Astrocyte of the hippocampus (primary cell): Measurements from ENCODE around the gene SHISA7.
"Not testable (repeated sequence)": the region's sequence is repeated elsewhere in the genome, so short reads cannot be mapped to it uniquely, and the experiment has no call there.

ENCODE experiments used
- DNase-seq: peaks from one replicate; pipeline ENCODE4 v3.0.0; 2011; ENCODE audit warnings: low read depth, low spot score

The SHISA7 gene

GRCh38 chr19:55447421-55448174 is 4.5 kb upstream of the SHISA7 start:
- peak; percentile 77 for DNase-seq

- no peak for DNase-seq
Observed at GRCh38 chr19:55446060-55446459, 3.0 kb upstream of the SHISA7 start.

GRCh38 chr19:55444646-55445045 is 1.5 kb upstream of the SHISA7 start:
- no peak for DNase-seq

DNA sequence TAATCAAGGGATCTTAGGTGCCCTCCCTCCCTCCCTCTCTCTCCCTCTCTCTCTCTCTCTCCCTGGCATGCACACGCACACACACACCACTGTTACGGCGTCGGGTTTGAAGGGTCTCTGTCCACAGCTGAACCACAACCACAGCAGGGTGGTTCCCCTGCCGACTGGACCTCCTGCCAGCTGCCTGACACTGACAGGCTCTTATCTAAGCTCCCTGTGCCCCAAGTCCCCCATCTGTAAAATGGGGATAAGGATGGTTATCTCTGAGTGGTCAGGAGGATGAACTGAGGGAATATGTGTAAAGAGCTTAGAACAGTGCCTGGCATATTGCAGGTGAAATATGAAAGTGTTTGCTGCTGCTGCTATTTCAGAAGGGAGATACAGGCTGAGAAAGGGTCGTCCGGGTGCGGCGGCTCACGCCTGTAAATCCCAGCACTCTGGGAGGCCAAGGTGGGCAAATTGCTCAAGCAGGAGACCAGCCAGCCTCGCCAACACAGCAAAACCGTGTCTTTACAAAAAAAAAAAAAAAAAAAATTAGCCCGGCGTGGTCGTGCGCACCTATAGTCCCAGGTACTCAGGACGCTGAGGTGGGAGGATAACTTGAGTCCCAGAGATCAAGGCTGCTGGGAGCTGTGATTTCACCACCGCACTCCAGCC is 852 bp upstream of the SHISA7 start:
- DNase-seq = no peak

GRCh38 chr19:55442372-55442961 is 633 bp downstream of the SHISA7 start:
- DNase-seq = no peak

GRCh38 chr19:55441692-55442321 is 1.3 kb downstream of the SHISA7 start:
- no peak for DNase-seq

DNA sequence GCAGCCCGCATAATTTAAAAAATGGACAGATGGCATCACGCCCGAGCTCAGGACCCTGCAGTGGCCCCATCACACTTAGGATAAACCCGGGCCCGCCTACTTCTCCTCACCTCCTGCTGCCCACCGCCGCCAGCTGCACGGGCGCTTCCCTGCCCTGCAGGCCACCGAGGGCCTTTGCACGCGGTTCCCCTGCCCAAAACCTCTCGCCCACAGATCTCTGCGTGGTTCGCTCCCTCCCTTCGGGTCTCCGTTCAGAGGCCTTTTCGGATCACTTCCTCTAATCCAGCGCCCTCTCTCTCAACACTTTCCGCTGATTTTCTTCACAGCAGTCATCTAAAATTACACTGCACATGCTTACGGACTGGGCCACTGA is 1.8 kb downstream of the SHISA7 start:
- no peak for DNase-seq

GRCh38 chr19:55440411-55441105 is 2.5 kb downstream of the SHISA7 start:
- no peak for DNase-seq

- no peak for DNase-seq
Observed at GRCh38 chr19:55439052-55439451, 4.0 kb downstream of the SHISA7 start.

- peak; percentile 87 for DNase-seq
Observed at GRCh38 chr19:55437410-55437809, 5.7 kb downstream of the SHISA7 start.

DNA sequence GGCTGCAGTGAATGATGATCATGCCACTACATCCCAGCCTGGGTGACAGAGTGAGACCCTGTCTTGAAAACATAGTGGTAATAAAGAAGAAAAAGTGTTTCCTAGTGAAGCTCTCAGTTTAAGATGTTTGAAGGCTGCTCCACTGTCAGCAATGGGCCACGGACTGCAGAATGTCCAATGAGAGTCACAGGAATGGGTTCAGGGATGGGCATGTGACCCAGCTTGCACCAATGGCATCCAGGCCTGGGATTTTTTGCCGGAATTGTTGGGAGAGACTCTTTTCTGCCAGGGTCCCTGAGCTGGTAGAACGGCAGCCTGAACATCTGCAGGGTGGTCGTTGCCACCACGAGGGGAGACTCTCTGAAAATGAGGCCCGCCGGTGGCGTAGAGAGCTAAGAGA is 6.3 kb downstream of the SHISA7 start:
- no peak for DNase-seq

DNA sequence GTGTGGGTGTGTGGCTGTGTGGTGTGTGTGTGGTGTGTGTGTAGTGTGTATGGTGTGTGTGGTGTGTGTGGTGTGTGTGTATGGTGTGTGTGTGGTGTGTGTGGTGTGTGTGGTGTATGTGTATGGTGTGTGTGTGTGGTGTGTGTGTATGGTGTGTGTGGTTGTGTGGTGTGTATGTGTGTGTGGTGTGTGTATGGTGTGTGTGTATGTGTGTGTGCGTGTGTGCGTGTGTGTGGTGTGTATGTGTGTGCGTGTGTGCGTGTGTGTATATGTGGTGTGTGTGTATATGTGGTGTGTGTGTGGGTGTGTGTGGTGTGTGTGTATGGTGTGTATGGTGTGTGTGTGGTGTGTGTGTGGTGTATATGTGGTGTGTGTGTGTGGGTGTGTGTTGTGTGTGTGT is 8.1 kb downstream of the SHISA7 start:
- DNase-seq = no peak

- DNase-seq = no peak
Observed at GRCh38 chr19:55434356-55434919, 8.7 kb downstream of the SHISA7 start.

GRCh38 chr19:55433292-55433691 is 9.8 kb downstream of the SHISA7 start:
- no peak for DNase-seq

DNA sequence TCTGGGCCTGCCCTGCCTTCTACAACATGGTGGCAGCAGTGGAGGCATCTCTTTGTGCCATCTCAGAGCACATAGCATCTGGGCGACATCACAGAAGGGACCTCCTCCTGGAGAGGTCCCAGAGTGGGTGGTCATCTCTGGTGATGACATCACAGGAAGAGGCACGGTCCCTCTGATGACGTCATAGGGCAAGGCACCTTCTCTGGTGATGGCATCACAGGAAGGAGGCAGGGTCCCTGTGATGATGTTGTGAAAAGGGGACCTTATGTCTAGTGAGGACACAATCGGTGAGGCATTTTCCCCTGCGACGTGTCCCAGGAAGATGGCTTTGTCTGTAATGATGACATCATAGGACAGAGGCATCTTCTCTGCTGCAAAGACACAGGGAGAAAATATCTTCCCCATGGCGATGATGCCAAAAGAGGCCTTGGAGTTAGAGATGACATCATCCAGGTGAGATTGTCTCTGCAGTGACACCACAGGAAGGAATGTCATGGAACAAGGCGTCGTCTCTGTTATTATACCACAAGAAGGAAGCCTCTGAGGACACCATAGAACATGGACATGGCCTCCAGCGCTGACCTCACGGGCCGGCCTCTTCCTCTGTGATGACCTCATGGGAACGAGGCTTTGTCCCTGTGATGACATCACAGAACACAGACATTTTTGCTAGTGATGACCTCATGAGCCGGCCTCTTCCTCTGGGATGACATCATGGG is 10.7 kb downstream of the SHISA7 start:
- DNase-seq = no peak

GRCh38 chr19:55431183-55431582 is 11.9 kb downstream of the SHISA7 start:
- no peak for DNase-seq

- DNase-seq = no peak
Observed at GRCh38 chr19:55426042-55426441, 17.1 kb downstream of the SHISA7 start.

GRCh38 chr19:55424518-55424917 is 18.6 kb downstream of the SHISA7 start:
- no peak for DNase-seq

DNA sequence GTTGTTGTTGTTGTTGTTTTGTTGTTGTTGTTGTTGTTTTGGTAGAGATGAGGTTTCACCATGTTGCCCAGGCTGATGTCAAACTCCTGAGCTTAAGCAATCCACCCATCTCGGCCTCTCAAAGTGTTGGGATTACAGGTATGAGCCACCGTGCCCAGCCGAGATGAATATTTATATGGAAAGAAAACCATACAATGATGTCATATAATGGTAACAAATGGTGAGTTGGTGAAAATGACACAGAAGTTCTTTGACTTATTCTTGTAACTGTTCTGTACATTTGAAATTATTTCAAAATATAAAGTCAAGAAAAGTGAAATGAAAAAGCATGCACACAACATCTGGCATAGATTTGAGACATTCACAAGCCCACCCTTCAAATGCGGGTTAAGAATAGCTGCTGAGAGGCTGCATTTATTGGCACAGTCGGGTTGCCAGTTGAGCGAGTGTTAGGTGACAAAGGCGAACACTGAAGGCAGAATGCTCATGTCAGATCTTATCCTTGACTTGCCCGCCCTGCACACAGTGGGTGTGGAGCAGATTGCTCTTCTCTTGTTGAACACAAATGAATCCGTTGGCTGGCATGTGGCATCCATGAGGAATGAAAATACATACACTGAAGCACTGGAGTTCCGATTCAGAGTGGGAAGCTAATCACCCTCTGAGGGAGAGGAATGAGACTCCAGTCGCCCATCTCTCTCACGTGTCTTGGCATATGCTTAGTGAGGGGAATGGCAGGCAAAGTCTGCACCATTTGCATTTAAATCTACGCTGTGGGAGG is 19.7 kb downstream of the SHISA7 start:
- DNase-seq = no peak

- DNase-seq = not testable (repeated sequence)
Observed at GRCh38 chr19:55421281-55421680, 21.8 kb downstream of the SHISA7 start.
